ENCODE data around the gene PYM1.
A peak's percentile ranks its signal among the peaks of the same experiment; 100 is the strongest.
"Not testable (repeated sequence)": the region's sequence is repeated elsewhere in the genome, so short reads cannot be mapped to it uniquely, and the experiment has no call there.

The PYM1 gene

DNA sequence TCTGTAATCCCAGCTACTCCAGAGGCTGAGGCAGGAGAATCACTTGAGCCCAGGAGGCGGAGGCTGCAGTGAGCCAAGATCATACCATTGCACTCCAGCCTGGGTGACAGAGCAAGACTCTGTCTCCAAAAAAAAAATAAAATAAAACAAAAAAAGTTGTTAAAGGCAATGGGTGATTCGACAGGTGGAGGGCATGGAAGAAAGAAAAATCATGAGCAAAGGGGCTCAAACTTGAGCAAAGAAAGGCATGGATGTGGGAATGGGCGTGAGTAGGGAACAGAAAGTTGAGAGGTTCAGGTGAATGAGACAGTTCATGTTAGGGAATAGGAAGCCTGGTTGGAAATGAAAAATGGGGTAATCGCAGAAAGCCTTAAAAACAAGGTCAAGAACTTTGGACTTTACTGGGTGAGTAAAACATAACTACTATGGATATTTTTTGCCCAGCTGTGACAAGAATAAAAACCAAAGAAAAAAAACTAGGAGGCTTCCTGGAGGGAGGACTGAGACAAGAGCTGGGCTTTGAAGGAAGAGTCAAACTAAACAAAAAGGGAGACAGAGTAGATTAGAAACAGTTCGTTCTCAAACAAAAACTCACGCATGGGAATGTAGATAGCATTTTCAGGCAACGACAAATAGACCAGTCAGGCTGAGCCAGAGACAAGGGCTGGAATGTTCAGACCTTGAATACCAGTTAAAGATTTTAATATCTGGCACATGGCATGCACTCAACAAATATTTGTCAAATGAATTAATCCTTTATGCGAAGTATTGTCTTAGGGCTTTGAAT is 18.8 kb downstream of the PYM1 start:
- DNase-seq = no peak

DNA sequence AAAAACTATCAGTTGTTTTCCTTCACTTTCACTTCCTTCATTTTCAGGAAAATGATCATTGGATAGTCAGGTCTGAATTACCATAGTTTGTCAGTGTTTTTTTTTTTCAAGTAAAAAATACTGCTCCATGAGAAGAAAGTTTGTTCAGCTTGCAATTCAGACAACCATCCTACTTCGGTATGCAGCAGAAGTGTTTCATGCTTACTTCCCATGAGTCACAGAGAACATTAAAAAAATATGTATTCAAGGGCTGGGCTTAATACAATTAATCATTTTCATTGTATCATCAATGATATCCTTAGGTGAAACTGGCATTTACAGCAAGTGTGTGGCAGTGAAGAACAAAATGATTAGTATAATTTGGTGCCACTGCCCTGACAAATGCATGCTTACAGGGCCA is 21.6 kb downstream of the PYM1 start:
- no peak for DNase-seq

DNA sequence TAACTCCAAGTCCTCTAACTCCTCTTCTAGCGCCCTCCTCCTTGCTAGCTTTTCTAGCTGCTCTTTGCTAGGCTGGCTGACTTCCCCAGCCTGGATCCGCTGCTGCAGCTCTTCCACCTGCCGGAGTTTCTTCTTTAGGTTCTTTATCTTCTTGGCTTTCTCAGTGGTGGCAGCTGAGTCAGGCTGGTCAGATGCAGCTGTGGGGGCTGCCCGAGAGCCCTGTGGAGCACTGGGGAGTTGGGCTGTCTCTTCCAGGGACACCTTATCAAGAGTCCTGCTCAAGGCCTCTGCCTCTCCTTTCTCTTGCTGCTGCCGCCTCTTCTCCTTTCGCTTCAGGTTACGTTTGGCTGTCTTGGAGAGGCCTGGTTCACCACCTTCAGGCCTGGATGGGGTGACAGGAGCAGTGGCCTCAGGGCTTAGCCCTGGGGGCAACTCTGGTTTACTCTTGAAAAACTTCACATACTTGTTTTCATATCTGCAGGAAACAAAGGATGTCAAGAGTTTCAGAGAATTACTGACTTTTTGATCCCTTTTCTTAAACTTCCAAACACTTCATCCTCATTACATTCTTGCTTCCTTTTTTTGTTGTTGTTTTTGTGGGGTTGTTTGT is 25.7 kb downstream of the PYM1 start:
- no peak for DNase-seq

DNA sequence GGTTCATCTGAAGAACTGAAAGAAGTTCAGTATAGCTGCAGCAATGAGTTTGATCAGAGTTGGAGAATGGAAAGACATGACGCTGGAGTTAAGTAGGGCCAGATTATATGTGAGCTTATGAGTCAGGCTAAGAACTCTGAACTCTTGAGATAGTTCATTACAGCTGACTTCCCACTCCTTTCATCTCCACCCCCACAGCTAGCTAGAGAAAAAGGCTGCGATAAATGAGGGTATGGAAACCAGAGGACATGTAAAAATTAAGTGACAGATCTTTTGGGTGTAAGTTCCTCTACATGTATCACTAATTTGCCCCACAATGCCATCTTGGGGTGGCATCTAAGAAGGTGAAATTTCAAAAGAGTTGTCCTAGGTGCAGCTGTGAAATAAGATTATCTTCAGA is 28.6 kb downstream of the PYM1 start:
- DNase-seq = peak; percentile 31 to 47

DNA sequence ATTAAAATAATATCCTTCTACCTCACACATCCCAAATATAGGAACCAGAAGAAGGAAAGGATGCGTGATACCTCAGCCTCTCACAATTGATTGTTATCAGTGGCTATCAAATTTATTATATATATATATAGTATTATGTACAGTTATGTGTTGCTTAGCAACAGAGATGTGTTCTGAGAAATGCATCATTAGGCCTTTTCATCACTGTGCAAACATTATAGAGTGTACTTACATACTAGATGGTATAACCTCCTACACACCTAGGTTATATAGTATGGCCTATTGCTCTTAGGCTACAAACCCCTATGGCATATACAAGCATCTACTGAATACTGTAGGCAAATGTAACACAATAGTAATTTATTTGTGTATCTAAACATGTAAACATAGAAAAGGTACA is 34.0 kb downstream of the PYM1 start:
- DNase-seq = no peak

DNA sequence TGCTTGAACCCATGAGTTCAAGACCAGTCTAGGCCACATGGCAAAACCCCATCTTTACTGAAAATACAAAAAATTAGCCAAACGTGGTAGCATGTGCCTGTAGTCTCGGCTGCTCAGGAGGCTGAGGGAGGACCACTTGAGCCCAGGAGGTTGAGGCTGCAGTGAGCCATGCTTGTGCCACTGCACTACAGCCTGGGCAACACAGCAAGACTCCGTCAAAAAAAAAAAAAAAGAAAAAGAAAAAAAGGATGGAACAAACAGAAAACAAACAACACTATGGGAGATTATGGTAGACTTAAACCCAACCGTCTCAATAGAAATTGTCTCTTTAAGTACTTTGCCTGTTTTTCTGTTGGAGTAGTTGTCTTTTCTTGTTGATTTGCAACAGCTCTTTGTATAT is 36.4 kb downstream of the PYM1 start:
- DNase-seq = no peak

DNA sequence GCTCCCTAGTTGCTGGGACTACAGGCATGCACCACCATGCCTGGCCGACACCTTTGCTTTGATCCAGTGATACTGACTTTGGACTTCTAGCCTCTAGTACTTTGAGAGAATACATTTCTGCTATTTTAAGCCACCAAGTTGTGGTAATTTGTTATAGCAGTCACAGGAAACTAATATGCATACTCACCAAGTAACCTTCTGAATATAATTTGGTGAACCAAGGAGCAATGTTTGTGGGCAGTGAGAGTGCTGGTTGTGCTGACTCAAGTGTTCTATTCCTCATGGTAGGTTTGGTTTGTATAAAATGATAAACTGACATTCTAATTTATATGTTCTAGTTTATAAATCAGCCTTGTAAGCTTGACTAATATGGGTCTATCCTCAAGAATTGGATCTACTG is 42.6 kb downstream of the PYM1 start:
- DNase-seq = no peak

DNA sequence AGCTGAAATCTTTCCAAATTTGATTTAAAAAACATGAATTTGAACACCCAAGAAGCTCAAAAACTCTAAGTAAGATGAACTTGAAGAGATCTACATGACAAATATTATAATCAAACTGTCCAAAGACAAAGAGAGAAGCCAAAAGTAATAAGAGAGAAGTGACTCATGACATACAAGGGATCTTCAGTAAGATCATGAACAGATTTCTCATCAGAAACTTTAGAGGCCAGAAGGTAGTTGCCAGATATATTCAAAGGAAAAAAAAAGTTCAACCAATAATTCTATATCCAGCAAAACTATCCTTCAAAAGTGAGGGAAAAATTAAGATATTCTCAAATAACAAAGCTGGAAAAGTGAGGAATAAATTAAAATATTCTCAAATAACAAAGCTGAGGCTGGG is 49.9 kb downstream of the PYM1 start:
- DNase-seq = no peak

DNA sequence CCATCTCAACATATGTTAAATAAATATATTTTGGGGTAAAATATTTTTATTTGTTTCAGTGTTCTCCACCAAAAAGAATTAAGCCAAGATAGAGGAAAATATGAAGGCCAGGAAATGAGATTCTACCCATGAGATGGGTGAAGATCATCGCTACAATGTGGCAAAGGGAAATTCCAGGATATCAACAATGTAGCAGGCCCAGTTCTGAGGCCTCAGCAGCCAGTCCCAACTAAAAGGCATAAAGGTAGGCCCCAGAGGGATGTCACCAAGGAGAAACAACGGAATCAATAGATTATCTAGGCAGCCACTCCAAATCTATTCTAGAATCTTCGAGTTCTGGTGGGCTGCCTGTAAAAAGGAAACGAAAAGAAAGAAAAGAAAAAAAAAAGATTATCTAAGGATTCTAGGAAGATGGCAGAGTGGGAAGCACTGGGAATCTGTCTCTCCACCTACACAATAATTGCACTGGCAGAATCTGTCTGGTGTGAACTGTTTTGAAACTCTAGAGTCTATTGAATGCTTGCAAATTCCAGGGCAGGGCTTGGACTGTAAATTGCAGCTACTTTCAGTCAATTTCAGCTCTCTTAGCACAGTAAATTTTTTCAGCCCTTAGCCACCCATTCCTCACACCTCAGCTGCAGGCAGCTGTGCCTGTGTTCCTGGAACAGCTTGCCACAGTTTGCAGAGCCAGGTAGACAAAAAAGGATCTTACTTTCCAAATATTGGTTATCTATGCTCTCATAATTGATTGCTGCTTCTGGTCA is 51.8 kb downstream of the PYM1 start:
- DNase-seq = no peak

DNA sequence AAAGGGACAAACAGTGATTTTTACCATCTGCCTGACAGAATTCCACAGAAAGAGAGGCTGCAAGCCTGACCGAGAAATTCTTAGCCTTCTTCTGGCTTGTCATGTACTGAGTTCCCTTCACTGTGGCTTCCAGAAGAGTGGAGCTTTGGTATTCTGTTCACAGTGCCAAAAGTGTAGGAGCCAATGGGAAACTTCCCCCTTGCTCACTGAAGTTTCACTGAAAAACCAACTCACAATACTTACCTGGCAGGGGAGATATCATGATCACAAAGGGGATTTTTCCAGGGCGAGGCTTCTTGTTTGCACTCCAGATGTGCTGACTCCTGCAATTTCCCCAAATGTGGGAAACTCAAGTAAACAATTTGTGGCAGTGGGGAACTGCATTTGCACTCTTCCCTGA is 53.3 kb downstream of the PYM1 start:
- DNase-seq = no peak

DNA sequence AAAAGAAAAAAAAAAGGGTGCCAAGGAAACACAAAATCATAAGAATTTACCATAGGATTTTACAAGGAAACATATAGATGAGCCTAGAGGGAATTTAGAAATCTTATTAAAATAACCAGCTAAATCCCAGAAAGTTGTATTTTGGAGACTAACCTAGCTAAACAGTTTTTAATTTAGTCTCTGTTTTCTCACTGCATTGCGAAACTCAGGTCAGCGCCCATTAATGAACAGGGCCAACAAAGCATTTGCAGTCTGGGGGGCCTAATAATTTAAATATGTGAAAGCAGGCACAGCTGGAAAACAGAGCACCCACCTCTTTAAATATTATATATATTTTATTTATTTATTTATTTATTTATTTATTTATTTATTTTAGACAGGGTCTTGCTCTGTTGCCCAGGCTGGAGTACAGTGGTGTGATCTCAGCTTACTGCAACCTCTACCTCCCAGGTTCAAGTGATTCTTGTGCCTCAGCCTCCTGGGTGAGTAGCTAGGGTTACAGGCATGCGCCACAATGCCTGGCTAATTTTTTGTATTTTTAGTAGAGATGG is 61.2 kb downstream of the PYM1 start:
- DNase-seq = not testable (repeated sequence)

DNA sequence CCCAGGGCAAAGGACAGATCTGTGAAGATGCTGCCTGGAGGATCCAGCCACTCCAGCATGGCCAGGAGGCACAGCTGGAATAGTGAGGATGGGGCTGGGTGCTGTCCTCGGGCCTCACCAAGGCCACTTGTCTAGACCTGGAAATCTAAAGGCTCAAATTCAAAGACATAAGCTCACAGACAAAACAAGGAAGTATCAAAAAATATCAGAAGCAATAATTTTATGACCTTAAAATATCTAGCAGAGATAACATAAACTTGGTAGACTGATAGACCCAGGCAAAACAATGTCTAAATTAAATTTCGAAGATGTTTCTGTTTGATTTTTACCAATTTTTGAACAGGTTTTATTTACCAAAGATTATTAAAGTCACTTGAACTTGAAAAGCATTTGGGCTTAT is 62.4 kb downstream of the PYM1 start:
- DNase-seq = no peak

DNA sequence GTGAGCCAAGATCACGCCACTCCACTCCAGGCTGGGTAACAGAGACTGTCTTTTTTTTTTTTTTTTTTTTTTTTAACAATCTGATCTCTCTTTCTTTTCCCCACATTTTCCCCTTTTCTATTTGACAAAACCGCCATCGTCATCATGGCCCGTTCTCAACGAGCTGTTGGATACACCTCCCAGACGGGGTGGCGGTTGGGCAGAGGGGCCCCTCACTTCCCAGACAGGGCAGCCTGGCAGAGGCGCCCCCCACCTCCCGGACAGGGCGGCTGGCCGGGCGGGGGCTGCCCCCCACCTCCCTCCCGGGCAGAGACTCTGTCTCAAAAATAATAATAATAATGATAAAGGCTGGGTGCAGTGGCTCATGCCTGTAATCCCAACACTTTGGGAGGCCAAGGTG is 64.8 kb downstream of the PYM1 start:
- not testable (repeated sequence) for DNase-seq

DNA sequence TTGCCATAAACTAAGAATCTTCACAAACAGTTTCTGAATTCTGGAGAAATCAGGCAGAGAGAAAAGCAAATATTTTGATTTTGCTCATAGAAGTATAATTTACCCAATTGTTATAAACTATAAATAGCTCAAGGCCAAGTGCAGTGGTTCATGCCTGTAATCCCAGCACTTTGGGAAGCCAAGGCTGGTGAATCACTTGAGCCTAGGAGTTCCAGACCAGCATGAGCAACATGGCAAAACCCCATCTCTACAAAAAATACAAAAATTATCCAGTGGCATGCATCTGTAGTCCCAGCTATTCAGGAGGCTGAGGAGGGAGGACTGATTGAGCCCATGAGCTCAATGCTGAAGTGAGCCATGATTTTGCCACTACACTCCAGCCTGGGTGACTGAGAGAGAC is 65.4 kb downstream of the PYM1 start:
- DNase-seq = no peak

DNA sequence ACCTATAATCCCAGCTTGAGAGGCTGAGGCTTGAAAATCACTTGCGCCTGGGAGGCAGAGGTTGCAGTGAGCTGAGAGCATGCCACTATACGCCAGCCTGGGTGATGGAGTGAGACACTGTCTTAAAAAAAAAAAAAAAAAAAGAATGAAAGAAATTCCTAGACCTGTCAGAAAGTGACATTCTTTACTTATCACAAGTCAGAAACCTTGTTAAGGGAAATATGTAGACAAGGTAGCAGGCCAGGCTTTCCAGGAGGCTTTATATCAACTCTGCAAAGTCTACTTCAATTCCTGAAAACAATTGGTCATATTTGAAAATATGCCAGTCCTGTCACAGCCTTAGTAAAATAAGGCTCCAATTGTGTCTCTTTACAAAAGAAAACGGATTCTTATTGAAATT is 65.8 kb downstream of the PYM1 start:
- DNase-seq = no peak

DNA sequence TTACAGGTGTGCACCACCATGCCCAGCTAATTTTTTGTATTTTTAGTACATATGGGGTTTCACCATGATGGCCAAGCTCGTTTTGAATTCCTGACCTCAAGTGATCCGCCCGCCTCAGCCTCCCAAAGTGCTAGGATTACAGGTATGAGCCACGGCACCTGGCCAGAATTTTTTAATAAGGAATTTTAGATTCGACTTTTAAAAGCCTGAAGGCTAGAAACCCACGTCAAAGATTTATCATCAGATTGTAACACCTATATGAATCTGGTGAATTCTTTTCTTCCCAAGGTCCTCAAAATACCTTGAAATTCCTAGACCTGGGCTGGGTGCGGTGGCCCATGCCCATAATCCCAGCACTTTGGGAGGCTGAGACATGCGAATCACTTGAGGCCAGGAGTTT is 66.3 kb downstream of the PYM1 start:
- DNase-seq = no peak

DNA sequence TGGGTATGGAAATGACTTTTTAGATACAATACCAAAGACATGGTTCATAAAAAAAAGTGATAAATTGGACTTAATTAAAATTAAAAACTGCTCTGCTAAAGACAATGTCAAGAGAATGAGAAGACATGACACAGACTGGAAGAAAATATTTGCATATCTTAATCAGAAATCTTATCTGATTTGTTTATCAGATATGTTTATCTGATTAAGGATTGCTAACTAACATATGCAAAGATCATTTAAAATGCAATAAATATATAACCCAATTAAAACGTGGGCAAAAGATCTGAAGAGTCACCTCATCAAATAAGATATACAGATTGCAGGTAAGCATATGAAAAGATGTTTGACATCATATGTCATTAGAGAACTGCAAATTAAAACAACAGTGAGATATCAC is 75.0 kb downstream of the PYM1 start:
- DNase-seq = no peak
